GM11168 (cell line): ENCODE measurements around the gene CAMK1D.

ENCODE experiments used
- in situ Hi-C: fragments of 300-500 bp; cut with MboI; formaldehyde crosslinking; loops from one replicate; pipeline ENCODE4 v1.12.0; 2022; ENCODE audit warnings: low sequenced_read_pairs; ENCODE audit not compliant: unreplicated experiment

CAMK1D gene

GRCh38 chr10:12484941-12485805 is 135.8 kb downstream of the CAMK1D start:
- in situ Hi-C loops, result no loop called here

GRCh38 chr10:12487366-12487765 is 138.0 kb downstream of the CAMK1D start:
- in situ Hi-C loops, result no loop called here

- in situ Hi-C loops, result no loop called here
Measured at GRCh38 chr10:12488626-12489025, 139.3 kb downstream of the CAMK1D start.

- in situ Hi-C loops, result no loop called here
Measured at GRCh38 chr10:12489357-12489756, 140.0 kb downstream of the CAMK1D start.

GRCh38 chr10:12489806-12490205 is 140.5 kb downstream of the CAMK1D start:
- in situ Hi-C loops, result no loop called here

- in situ Hi-C loops, result no loop called here
Measured at GRCh38 chr10:12490963-12491362, 141.6 kb downstream of the CAMK1D start.

GRCh38 chr10:12491491-12491890 is 142.1 kb downstream of the CAMK1D start:
- in situ Hi-C loops, result no loop called here

GRCh38 chr10:12492016-12492415 is 142.7 kb downstream of the CAMK1D start:
- in situ Hi-C loops, result no loop called here

GRCh38 chr10:12497046-12497445 is 147.7 kb downstream of the CAMK1D start:
- in situ Hi-C loops, result loop anchor here (5.0 kb wide), 1 partner anchor 35 kb away; no protein-coding TSS in a partner anchor

- in situ Hi-C loops, result loop anchor here (5.0 kb wide), 1 partner anchor 33 kb away; no protein-coding TSS in a partner anchor
Measured at GRCh38 chr10:12499076-12499986, 150.0 kb downstream of the CAMK1D start.

GRCh38 chr10:12500381-12501303 is 151.3 kb downstream of the CAMK1D start:
- in situ Hi-C loops, result no loop called here

- in situ Hi-C loops, result no loop called here
Measured at GRCh38 chr10:12501324-12501723, 152.0 kb downstream of the CAMK1D start.

GRCh38 chr10:12501841-12502525 is 152.6 kb downstream of the CAMK1D start:
- in situ Hi-C loops, result no loop called here

- in situ Hi-C loops, result no loop called here
Measured at GRCh38 chr10:12502526-12503274, 153.4 kb downstream of the CAMK1D start.

- in situ Hi-C loops, result no loop called here
Measured at GRCh38 chr10:12503311-12503710, 154.0 kb downstream of the CAMK1D start.

GRCh38 chr10:12504176-12504575 is 154.8 kb downstream of the CAMK1D start:
- in situ Hi-C loops, result no loop called here

- in situ Hi-C loops, result no loop called here
Measured at GRCh38 chr10:12504628-12505027, 155.3 kb downstream of the CAMK1D start.

- in situ Hi-C loops, result no loop called here
Measured at GRCh38 chr10:12505683-12506082, 156.3 kb downstream of the CAMK1D start.
